Activated gamma-delta T cell treated with anti-CD3 and anti-CD28 coated beads, Interleukin-2, amount 50 U/mL, for 16 hours (primary cell): Measurements from ENCODE around the gene LPCAT1.
"Not testable (repeated sequence)": the region's sequence is repeated elsewhere in the genome, so short reads cannot be mapped to it uniquely, and the experiment has no call there.

Experiments used
- DNase-seq: peaks from one replicate; pipeline ENCODE4 v3.0.0-alpha.2; 2020; ENCODE audit warnings: low read depth

The LPCAT1 gene

GRCh38 chr5:1424716-1425115 is 99.0 kb downstream of the LPCAT1 start:
- DNase-seq = no peak

GRCh38 chr5:1423901-1424603 is 99.7 kb downstream of the LPCAT1 start:
- DNase-seq = no peak

- DNase-seq = not testable (repeated sequence)
Measured at GRCh38 chr5:1422522-1422921, 101.2 kb downstream of the LPCAT1 start.

GRCh38 chr5:1421521-1422341 is 102.0 kb downstream of the LPCAT1 start:
- no peak for DNase-seq

GRCh38 chr5:1420211-1421195 is 103.3 kb downstream of the LPCAT1 start:
- no peak for DNase-seq

GRCh38 chr5:1419476-1420210 is 104.1 kb downstream of the LPCAT1 start:
- no peak for DNase-seq

GRCh38 chr5:1418921-1419280 is 104.9 kb downstream of the LPCAT1 start:
- no peak for DNase-seq

GRCh38 chr5:1418238-1418920 is 105.4 kb downstream of the LPCAT1 start:
- no peak for DNase-seq

GRCh38 chr5:1417586-1418225 is 106.1 kb downstream of the LPCAT1 start:
- no peak for DNase-seq

GRCh38 chr5:1416856-1417469 is 106.8 kb downstream of the LPCAT1 start:
- DNase-seq = no peak

GRCh38 chr5:1415626-1416360 is 108.0 kb downstream of the LPCAT1 start:
- no peak for DNase-seq

- no peak for DNase-seq
Measured at GRCh38 chr5:1415059-1415425, 108.7 kb downstream of the LPCAT1 start.

GRCh38 chr5:1414311-1415058 is 109.3 kb downstream of the LPCAT1 start:
- DNase-seq = no peak

- no peak for DNase-seq
Measured at GRCh38 chr5:1413611-1414241, 110.0 kb downstream of the LPCAT1 start.

GRCh38 chr5:1413211-1413610 is 110.5 kb downstream of the LPCAT1 start:
- no peak for DNase-seq

GRCh38 chr5:1412621-1413020 is 111.1 kb downstream of the LPCAT1 start:
- DNase-seq = no peak

GRCh38 chr5:1412163-1412562 is 111.6 kb downstream of the LPCAT1 start:
- DNase-seq = no peak
